ENCODE data around the gene NPAS2. TPM values are rescaled to one million over a fixed set of nuclear protein-coding genes. Genes with fewer than 3 reads are reported as not detected.

NPAS2 gene
- polyA plus RNA-seq, 6 donors from 2014 or later = not detected

GRCh38 chr2:100945930-100946607 lies 126.1 kb downstream of the NPAS2 start:
- DNase-seq (no peak), ATAC-seq (ENCODE audit: low read depth in 2 of 2) (no peak)
- H3K36me3 Mint-ChIP-seq = no peaks in the 10 kb centered on the region
- H3K9me3 Mint-ChIP-seq = no peaks in the 10 kb centered on the region
- H3K27ac Mint-ChIP-seq = no peak overlapping the region
- peaks cover 19 to 32% (median 31%) of the 10 kb centered on the region in 3 donors for H3K27me3 Mint-ChIP-seq
- no peak overlapping the region for H3K4me3 Mint-ChIP-seq
- peaks cover 0 to 2% (median 0%) of the 10 kb centered on the region in 3 donors for H3K4me1 Mint-ChIP-seq

- no peaks in the 10 kb centered on the region for H3K4me1 Mint-ChIP-seq
- no peaks in the 10 kb centered on the region for H3K36me3 Mint-ChIP-seq
- H3K4me3 Mint-ChIP-seq = no peak overlapping the region
- no peaks in the 10 kb centered on the region for H3K9me3 Mint-ChIP-seq
- H3K27ac Mint-ChIP-seq = no peak overlapping the region
- ATAC-seq (ENCODE audit: low read depth in 2 of 2) = no peak
- H3K27me3 Mint-ChIP-seq = peaks cover 19 to 31% (median 25%) of the 10 kb centered on the region in 3 donors
- no peak for DNase-seq
Measured at GRCh38 chr2:100948942-100949811, 129.2 kb downstream of the NPAS2 start.

- Mint-ChIP-seq H3K27ac (no peak overlapping the region), H3K9me3 (peaks cover 0 to 4% (median 0%) of the 10 kb centered on the region in 7 donors), H3K27me3 (peaks cover 10 to 22% (median 15%) of the 10 kb centered on the region in 3 donors), H3K4me1 (no peaks in the 10 kb centered on the region), H3K36me3 (peaks cover 0 to 5% of the 10 kb centered on the region in 2 donors), H3K4me3 (no peak overlapping the region)
- ATAC-seq (ENCODE audit: low read depth in 2 of 2) = no peak
- DNase-seq = no peak
Measured at GRCh38 chr2:100952512-100952911, 132.6 kb downstream of the NPAS2 start.

- Mint-ChIP-seq H3K27ac (no peak overlapping the region), H3K27me3 (peaks cover 14 to 29% (median 21%) of the 10 kb centered on the region in 3 donors), H3K4me3 (no peak overlapping the region), H3K4me1 (no peaks in the 10 kb centered on the region), H3K9me3 (peaks cover 0 to 4% (median 0%) of the 10 kb centered on the region in 7 donors), H3K36me3 (peaks cover 0 to 5% of the 10 kb centered on the region in 2 donors)
- DNase-seq = no peak
- ATAC-seq (ENCODE audit: low read depth in 2 of 2) = no peak
Measured at GRCh38 chr2:100953406-100954043, 133.6 kb downstream of the NPAS2 start.

- Mint-ChIP-seq H3K4me3 (no peak overlapping the region), H3K36me3 (peaks cover 0 to 5% of the 10 kb centered on the region in 2 donors), H3K27me3 (peaks cover 10 to 25% (median 21%) of the 10 kb centered on the region in 3 donors), H3K27ac (peak overlapping the region in 1 of 6 donors; percentile 20), H3K4me1 (no peaks in the 10 kb centered on the region), H3K9me3 (peaks cover 0 to 4% (median 0%) of the 10 kb centered on the region in 7 donors)
- DNase-seq (no peak), ATAC-seq (ENCODE audit: low read depth in 2 of 2) (no peak)
Measured at GRCh38 chr2:100954044-100954420, 134.1 kb downstream of the NPAS2 start.

GRCh38 chr2:100955226-100955625 lies 135.3 kb downstream of the NPAS2 start:
- Mint-ChIP-seq H3K36me3 (peaks cover 0 to 5% of the 10 kb centered on the region in 2 donors), H3K4me1 (no peaks in the 10 kb centered on the region), H3K27me3 (peaks cover 8 to 21% (median 20%) of the 10 kb centered on the region in 3 donors), H3K4me3 (no peak overlapping the region), H3K9me3 (peaks cover 0 to 4% (median 0%) of the 10 kb centered on the region in 7 donors), H3K27ac (no peak overlapping the region)
- no peak for ATAC-seq (ENCODE audit: low read depth in 2 of 2)
- no peak for DNase-seq

- no peak for DNase-seq
- Mint-ChIP-seq H3K4me1 (no peaks in the 10 kb centered on the region), H3K27ac (no peak overlapping the region), H3K9me3 (peaks cover 0 to 4% (median 0%) of the 10 kb centered on the region in 7 donors), H3K4me3 (no peak overlapping the region), H3K36me3 (peaks cover 0 to 5% of the 10 kb centered on the region in 2 donors), H3K27me3 (peaks cover 8 to 21% (median 20%) of the 10 kb centered on the region in 3 donors)
- no peak for ATAC-seq (ENCODE audit: low read depth in 2 of 2)
Measured at GRCh38 chr2:100956081-100956480, 136.1 kb downstream of the NPAS2 start.

GRCh38 chr2:100957996-100958653 lies 138.2 kb downstream of the NPAS2 start:
- Mint-ChIP-seq H3K9me3 (peaks cover 0 to 4% (median 0%) of the 10 kb centered on the region in 7 donors), H3K36me3 (peaks cover 0 to 5% of the 10 kb centered on the region in 2 donors), H3K27me3 (peaks cover 8 to 21% (median 20%) of the 10 kb centered on the region in 3 donors), H3K4me1 (no peaks in the 10 kb centered on the region), H3K4me3 (no peak overlapping the region), H3K27ac (no peak overlapping the region)
- no peak for ATAC-seq (ENCODE audit: low read depth in 2 of 2)
- DNase-seq = no peak

- Mint-ChIP-seq H3K36me3 (peaks cover 0 to 5% of the 10 kb centered on the region in 2 donors), H3K27me3 (peaks cover 4 to 21% (median 20%) of the 10 kb centered on the region in 3 donors), H3K4me1 (no peaks in the 10 kb centered on the region), H3K9me3 (peaks cover 0 to 4% (median 0%) of the 10 kb centered on the region in 7 donors), H3K4me3 (no peak overlapping the region), H3K27ac (no peak overlapping the region)
- ATAC-seq (ENCODE audit: low read depth in 2 of 2) = no peak
- DNase-seq = no peak
Measured at GRCh38 chr2:100959225-100959880, 139.4 kb downstream of the NPAS2 start.

- H3K4me1 Mint-ChIP-seq = no peaks in the 10 kb centered on the region
- peaks cover 0 to 4% (median 0%) of the 10 kb centered on the region in 7 donors for H3K9me3 Mint-ChIP-seq
- no peak for DNase-seq
- peaks cover 4 to 20% (median 20%) of the 10 kb centered on the region in 3 donors for H3K27me3 Mint-ChIP-seq
- peaks cover 0 to 5% of the 10 kb centered on the region in 2 donors for H3K36me3 Mint-ChIP-seq
- no peak for ATAC-seq (ENCODE audit: low read depth in 2 of 2)
- H3K27ac Mint-ChIP-seq = no peak overlapping the region
- H3K4me3 Mint-ChIP-seq = no peak overlapping the region
Measured at GRCh38 chr2:100960688-100961087, 140.7 kb downstream of the NPAS2 start.

- H3K36me3 Mint-ChIP-seq = no peaks in the 10 kb centered on the region
- no peaks in the 10 kb centered on the region for H3K9me3 Mint-ChIP-seq
- H3K4me1 Mint-ChIP-seq = no peaks in the 10 kb centered on the region
- peaks cover 4 to 8% (median 6%) of the 10 kb centered on the region in 3 donors for H3K27me3 Mint-ChIP-seq
- H3K27ac Mint-ChIP-seq = no peak overlapping the region
- ATAC-seq (ENCODE audit: low read depth in 2 of 2) = no peak
- DNase-seq = no peak
- H3K4me3 Mint-ChIP-seq = no peak overlapping the region
Measured at GRCh38 chr2:100962366-100963025, 142.6 kb downstream of the NPAS2 start.

GRCh38 chr2:100963026-100963375 lies 143.1 kb downstream of the NPAS2 start:
- Mint-ChIP-seq H3K27ac (no peak overlapping the region), H3K9me3 (no peaks in the 10 kb centered on the region), H3K36me3 (no peaks in the 10 kb centered on the region), H3K4me3 (no peak overlapping the region), H3K4me1 (no peaks in the 10 kb centered on the region), H3K27me3 (peaks cover 6 to 7% (median 6%) of the 10 kb centered on the region in 3 donors)
- ATAC-seq (ENCODE audit: low read depth in 2 of 2) = no peak
- no peak for DNase-seq

Data from naive B cell (primary cell).